Fibroblast of lung (primary cell): Measurements from ENCODE around the gene MEN1.

Source experiments
- CTCF ChIP-seq, 2 donors: IDR thresholded peaks in 1 of 2; conservative IDR thresholded peaks in 1 of 2; 1 replicate in 1 of 2; 2 replicates in 1 of 2; pipeline ENCODE4 v1.5.1; 2011 to 2012; ENCODE audit warnings: low read length in 2 of 2, control low read depth in 1 of 2, inconsistent platforms in 1 of 2, low read depth in 1 of 2, mild to moderate bottlenecking in 1 of 2
- EZH2 ChIP-seq: IDR thresholded peaks from 2 replicates; pipeline ENCODE4 v1.5.1; 2012; ENCODE audit warnings: low read length, control low read depth, mild to moderate bottlenecking; ENCODE audit errors: missing control alignments

GRCh38 chr11:64802370-64803157 lies 7.8 kb downstream of the MEN1 start:
- TF ChIP-seq CTCF (conservative IDR thresholded peaks at IDR 0.05 in 1 of 2, IDR thresholded peaks at IDR 0.05 in 1 of 2; ENCODE audit: low read depth in 1 of 2, low read length in 2 of 2) = no peak
- TF ChIP-seq EZH2 = no peak
